CMK (cell line): ENCODE results near the gene PMIS2.

Experiments
- DNase-seq: peaks from one replicate; pipeline ENCODE4 v3.0.0-alpha.2; 2010; ENCODE audit warnings: low read depth

The PMIS2 gene

DNA sequence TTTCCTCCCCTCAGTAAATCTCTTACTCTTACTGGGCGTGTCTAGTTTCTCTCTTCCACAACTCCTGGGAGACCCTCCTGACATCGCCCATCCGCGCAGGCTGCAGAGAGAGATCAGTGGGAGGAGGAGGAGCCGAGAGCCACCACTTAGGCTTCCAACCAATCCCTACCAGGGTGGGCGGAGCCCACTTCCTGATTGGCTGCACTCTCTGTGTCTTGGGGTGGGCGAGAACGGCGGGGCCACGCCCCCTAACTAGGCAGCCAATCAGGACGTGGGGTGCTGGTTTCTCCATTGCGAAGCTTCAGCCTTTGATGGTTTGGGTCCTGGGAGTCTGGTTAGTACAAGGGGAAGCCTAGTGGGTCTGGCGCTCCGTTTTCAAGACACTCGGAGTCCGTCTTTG is at the start of gene PMIS2:
Gene PMIS2, plus strand, starts transcription at position 326 of the 400 bp plus-strand sequence. CDS start 87 bp downstream, outside the sequence.
- DNase-seq = no peak

GRCh38 chr19:35539314-35539713 is 46.7 kb upstream of the PMIS2 start:
- no peak for DNase-seq

DNA sequence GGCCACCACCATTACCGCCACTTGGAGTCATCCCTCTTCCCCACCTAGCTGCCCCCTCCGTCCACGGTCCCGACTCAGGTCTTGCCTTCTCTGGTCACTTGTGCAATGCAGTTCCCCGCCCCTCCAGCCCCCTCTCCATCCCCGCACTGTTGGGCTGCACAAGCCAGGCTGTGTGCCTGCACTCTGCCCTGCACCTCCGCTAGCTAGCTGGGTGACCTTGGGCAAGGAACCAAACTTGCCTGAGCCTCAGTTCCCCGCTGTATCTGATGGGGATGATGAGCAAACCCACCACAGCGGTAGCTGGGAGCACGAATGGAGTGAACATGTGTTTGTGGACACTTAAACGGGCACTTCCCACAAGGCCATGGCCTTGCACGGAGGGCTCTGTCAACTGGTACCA is 46.1 kb upstream of the PMIS2 start:
- DNase-seq = no peak

DNA sequence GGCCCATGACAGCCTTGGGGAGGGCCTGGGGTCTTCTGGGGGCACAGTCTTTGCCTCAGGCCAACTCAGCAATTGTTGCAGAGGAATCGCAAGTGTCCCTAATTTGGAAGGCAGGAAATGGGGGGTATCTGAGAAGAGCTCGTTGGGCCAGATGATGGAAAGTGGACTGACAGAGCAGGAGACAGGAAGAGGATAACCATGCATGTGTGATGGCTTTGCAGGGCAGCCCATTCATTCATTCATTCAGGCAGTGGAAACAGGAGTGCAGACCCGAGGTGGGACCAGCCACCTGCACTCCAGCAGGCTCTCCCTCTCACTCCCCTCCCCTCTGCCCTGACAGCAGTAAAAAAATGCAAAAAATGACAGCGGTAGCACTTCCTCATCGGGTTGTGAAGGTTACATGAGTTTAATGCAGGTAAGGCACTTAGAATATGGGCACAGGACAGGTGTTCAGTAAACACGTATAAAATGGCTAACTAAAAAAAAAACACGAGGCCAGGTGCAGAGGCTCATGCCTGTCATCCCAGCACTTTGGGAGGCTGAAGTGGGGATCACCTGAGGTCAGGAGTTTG is 45.5 kb upstream of the PMIS2 start:
- DNase-seq = no peak

GRCh38 chr19:35542209-35542608 is 43.8 kb upstream of the PMIS2 start:
- DNase-seq = no peak

DNA sequence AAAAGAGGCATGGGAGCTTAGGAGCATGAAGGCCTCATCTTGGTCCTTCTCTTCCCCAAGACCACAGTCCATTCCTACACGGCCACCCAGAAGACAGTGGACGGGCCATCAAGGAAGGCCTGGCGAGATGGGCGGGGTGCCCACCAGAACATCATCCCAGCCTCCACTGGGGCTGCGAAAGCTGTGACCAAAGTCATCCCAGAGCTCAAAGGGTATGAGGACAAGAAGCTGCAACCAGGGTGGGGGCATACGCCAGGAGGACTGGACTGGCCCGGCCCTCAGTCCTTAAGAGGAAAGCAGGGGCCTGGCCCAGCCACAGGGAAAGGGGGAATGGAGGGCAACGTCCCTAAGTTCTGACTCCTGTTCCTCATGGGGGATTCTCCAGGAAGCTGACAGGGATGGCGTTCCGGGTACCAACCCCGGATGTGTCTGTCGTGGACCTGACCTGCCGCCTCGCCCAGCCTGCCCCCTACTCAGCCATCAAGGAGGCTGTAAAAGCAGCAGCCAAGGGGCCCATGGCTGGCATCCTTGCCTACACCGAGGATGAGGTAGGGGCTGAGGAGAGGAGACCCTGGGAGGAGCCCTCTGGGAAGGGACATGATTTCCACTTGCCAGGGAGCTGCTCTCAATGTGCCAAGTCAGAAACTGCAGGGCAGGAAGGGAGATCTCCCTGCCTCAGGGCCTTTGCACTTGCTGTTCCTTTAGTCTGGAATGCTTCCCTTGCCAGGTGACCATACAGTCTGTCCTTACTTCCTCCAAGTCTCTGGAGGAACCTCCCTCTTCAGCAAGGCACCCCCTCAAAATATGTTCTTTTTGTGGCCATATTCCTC is 42.5 kb upstream of the PMIS2 start:
- DNase-seq = no peak

GRCh38 chr19:35544110-35544802 is 41.7 kb upstream of the PMIS2 start:
- DNase-seq = no peak

- peak; percentile 75 for DNase-seq
Observed at GRCh38 chr19:35545001-35545854, 40.7 kb upstream of the PMIS2 start, which contains the start of gene TMEM147. Gene TMEM147 (plus strand): TSS chr19:35545626. CDS start chr19:35545740, 114 bp downstream.

DNA sequence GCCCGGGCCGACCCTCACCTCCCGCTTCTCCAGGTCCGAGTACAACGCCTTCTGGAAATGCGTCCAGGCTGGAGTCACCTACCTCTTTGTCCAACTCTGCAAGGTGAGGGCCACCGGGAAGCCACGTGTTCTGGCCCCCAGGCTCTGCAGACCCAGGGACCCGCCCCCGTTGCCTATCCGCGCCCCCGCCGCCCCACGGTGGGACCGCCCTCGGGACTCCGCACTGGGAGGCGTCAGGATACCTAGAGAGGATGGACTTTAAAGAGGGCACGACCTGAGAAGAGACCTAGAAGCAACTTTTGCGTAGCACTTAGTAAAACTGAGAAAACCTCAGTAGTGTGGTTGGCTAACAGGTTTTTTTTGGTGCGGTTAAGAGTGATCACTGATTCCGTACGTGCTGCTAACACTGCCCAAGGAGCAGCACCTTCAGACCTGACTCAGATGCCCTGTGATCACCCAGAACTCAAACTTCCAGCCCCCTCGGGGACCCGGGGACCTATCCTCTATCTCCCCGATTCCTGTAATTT is 40.1 kb upstream of the PMIS2 start:
- DNase-seq = no peak

DNA sequence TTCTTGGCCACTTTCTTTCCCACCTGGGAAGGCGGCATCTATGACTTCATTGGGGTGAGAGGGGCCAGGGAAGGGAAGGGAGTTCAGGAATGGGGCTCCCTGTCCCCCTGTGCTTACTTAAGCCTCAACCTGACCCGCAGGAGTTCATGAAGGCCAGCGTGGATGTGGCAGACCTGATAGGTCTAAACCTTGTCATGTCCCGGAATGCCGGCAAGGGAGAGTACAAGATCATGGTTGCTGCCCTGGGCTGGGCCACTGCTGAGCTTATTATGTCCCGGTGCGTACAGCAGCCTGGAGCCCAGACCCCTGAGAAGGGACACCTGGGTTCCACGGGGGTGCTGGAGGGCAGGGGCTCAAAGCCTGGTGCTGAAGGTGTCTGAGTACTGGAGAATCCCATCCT is 39.4 kb upstream of the PMIS2 start:
- DNase-seq = no peak

DNA sequence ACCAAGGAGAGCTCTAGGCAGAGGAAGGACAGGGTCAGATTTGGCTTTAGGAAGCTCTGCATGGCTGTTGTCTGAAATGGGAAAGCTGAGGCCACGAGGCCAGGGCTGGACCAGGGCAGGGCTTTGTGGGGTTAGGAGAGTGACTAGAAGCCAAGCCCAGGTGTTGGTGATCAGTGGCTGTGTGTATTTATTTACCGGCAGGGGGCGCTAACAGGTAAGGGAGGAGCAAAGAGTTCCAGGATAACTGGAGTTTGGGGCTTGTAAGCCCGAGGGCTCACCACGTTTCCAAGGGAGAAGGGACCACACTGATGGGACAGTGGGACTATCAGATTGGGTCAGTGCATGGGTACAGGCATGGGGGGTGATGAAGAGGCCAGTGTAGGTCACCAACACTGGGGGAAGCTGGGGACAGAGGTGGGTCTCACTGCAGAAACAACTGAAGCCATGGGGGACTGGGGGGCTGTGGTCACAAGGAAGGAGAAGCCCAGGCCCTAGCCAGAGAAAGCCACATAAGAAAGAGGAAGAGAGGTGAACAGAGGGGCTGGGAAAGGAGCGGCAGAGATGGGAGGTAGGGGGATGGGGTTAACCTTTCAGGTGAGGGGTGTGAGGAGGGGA is 36.7 kb upstream of the PMIS2 start:
- peak; percentile 61 for DNase-seq

DNA sequence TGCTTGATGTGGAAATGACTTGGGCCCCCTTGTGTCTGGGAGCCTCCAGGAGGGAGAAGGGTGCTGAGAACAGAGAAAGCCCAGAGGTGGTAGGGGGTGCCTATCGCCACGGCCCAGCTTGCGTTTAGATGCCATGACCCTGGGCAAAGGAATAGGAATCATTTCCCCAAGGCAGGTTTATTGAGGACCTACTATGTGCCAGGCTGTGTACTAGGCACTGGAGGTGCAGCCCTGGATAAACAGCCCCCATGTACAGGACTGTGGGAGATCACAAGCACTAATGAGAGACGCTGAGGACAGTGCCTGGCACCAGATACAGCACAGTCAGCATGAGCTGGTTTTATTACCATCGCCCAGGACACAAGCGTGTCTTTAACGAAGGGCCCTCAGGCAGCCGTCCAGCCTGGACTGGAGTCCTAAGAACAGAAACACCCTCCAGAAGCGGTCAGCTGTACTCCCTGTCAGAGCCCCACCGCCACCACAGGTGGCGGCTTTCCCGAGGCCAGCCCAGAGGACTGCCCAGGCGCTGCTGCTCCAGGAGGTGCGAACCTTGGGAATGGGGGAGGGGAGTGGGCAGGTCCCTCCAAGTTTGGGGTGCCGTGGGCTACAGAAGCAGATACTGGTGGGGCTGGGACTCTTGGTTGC is 36.0 kb upstream of the PMIS2 start:
- no peak for DNase-seq

DNA sequence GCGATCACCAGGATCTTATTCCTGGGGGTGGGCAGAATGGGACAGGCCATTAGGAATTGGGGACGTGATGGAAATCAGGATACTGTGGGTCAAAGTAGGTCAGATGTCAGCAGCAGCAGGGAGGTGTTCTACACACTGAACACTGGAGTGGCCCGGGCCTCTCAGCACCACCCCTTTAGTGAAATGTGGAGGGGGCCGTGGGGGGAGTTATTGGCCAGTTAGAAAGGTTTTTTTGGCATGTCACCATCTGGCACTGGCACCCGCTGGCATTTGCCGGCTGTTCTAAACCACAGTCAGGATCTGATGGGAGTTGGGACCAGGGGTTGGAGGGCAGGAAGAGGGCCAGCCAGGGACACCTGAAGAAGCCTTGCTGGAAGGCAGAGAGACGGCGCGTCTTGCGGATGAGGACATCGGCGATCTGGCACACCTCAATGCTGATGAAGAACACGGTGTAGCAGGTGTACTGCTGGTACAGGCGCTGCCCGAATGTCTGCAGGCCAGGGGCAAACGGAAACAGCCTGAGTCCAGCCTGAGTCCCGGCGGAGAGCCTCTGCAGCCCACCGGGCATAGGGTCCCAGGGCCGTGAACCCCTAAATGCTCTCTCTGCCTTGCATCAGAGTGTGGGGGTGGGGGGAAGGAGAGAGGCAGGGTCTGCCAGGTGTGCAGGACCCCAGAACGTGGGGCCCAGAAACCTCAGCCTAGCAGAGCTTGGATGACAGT is 34.7 kb upstream of the PMIS2 start:
- DNase-seq = no peak

DNA sequence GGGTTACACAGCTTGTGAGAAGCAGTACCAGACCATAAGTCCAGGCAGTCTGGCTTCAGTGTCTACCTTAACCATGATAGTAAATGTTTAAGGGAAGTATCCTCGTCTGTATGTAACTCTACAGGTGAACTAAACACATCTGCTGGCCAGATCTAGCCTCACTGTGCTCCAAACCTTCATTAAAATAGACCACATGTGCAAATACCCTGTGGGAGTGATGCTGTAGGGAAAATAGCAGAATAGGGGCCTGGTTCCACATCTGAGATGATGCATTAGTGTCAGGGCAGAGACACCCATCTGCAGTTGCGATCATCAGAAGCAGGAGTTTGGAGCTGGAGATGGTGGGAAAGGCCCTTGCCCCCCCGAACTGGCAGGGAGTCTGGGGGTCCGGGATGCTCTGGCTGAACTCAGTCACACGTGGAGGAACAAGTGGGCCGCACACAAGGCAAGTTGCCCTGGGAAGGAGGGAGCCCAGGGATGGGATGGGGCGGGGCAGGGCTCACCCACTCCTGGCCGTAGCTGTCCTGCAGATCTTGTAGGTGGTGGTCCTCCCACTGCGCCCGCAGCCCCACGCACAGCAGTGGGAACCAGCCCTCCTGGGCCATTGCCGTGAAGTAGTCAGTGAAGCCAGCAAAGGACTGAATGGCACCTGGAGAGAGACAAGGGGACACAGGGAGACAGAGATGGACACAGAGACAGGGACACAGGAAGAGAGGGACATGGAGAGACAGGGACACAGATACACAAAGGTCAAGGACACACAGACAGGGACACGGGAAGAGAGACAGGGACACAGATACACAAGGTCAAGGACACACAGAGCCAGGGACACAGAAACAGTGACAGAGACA is 33.2 kb upstream of the PMIS2 start:
- DNase-seq = no peak

DNA sequence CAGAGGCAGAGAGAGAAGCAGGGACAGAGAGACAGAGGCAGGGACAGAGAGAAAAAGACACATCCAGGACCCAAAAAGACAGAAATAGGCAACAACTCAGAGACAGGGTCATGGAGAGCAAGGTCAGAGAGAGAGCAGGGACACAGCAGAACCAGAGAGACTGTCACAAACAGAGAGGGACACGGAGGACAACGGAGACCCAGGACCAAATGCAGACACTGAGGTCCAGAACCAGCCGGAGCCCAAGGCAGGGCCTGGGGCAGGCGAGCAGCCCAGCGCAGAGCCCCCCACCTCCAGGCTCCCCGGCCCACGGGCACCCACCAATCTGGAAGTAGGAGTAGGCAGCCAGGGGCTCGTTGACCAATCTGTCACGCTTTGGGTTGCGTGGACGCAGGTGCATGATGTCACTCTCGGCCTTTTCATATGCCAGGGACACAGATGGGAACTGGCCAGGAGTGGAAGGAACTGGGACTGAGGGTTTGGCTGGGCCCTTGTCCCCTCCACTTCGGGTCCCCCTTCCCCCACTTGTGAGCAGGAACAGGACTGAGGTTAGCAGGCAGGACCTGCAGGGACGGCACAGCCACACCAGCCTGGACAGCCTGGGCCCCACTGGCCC is 32.5 kb upstream of the PMIS2 start:
- DNase-seq = no peak

DNA sequence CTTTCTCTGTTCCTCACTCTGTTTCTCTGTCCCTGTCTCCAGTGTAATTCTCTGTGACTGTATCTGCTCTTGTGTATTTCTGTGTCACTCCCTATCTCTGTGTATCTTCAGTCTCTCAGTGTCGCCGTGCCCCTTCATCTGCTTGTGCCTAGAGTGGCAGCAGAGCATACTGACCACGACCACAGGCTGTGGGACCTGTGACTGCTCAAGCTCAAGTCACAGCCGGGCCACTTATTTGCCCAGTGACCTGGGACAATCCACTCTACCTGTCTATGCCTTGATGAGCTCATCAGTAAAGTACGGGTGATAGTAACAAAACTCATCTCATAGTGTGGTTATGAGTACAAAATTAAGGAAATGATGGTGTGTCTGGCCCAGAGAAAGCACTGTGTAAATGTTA is 31.9 kb upstream of the PMIS2 start:
- no peak for DNase-seq

DNA sequence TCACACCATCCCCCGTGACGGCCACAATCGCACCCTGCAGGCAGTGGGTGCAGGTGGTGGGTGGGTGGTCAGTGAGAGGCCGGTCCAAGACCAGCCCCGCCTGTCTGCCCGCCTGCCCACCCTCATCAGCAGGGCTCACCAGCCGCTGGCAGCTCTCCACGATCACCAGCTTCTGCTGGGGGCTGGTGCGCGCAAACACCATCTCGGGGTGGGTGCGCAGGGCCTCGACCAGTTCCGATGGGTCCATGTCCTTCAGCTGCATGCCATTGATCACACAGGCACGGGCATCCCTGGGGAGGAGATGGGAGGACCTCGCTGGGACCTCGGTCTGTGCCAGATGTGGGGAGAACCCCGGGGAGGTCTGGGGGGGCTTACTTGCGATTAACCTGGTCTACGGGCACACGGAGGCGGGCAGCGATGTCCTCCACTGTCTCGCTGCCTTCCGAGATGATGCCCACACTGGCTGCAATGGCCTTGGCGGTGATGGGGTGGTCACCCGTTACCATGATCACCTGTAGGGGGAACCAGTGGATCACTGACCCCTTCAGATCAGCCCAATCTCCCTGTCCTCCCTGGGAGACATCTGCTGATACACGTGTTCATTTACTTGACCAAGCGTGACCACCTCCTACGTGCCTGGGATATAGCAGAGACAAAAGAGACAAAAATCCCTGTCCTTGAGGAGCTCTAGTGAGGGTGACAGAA is 30.5 kb upstream of the PMIS2 start:
- no peak for DNase-seq

- DNase-seq = no peak
Observed at GRCh38 chr19:35556025-35556590, 29.9 kb upstream of the PMIS2 start.
